ENCODE results near the gene NOX3.

The NOX3 gene

DNA sequence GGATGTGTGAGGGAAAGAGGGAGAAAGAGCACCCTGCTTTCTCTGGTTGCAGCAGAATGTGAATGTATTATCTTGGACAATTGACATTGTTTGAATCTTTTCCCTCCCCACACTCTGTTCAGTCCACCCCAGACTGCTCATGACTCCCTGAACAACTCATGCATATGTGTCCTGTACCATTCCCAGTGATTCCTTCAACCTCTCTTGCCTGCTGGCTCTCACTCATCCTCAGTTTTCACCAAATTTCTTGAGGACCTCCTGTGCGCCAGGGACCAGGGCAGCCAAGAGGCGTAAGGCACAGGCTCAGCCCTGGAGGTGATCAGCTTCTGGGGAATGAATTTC, 5.4 kb downstream of the NOX3 start:
- TF ChIP-seq, protein P1, sequence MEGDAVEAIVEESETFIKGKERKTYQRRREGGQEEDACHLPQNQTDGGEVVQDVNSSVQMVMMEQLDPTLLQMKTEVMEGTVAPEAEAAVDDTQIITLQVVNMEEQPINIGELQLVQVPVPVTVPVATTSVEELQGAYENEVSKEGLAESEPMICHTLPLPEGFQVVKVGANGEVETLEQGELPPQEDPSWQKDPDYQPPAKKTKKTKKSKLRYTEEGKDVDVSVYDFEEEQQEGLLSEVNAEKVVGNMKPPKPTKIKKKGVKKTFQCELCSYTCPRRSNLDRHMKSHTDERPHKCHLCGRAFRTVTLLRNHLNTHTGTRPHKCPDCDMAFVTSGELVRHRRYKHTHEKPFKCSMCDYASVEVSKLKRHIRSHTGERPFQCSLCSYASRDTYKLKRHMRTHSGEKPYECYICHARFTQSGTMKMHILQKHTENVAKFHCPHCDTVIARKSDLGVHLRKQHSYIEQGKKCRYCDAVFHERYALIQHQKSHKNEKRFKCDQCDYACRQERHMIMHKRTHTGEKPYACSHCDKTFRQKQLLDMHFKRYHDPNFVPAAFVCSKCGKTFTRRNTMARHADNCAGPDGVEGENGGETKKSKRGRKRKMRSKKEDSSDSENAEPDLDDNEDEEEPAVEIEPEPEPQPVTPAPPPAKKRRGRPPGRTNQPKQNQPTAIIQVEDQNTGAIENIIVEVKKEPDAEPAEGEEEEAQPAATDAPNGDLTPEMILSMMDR (IDR thresholded peaks at IDR 0.05; ENCODE audit: extremely low read depth, insufficient read depth, missing control alignments) = no peak
- in situ Hi-C loops (cut with MboI; ENCODE audit: low pct_unique_long_range_greater_than_20kb, low sequenced_read_pairs, unreplicated experiment) = no loop called here
- DNase-seq (ENCODE audit: low spot score) = no peak

DNA sequence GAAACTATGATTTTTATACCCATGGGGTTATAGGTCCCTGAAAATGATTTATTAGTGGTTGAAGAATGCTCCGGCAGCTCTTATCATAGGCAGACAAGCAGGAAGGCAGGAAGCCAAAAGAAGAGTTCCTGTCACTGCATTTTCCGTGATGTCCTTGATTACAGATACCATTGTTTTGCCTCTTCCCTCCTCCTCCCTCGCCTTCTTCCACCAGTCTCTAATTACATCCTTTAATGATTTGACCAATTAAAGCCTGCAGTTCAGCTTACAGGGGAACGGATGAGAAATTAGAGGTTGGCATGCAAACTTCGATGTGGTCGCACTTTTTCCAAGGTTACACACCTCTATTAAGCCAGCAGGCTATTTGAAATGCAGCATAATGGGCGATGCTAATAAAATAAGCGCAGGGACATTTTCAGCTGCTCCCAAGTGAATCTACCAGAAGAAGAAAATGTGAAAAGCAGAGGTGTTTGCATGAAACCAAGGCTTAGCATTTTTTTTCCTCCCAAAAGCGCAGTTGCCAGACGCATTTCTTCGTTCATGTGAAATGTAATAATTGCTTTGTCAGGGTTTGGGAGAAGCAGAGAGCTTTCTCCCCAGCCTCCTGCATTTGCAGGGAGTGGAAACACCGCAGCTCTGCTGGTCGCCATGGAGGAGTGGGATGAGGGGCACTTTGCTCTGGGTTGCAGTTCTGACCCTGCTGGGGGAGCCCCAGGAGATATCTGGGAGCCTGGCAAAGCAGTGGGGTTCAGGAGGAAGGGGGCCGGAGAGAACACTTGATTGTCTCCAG, 6.0 kb downstream of the NOX3 start:
- TF ChIP-seq, protein P1 (IDR thresholded peaks at IDR 0.05; ENCODE audit: extremely low read depth, insufficient read depth, missing control alignments) = no peak
- no peak for DNase-seq (ENCODE audit: low spot score)
- in situ Hi-C loops (cut with MboI; ENCODE audit: low pct_unique_long_range_greater_than_20kb, low sequenced_read_pairs, unreplicated experiment) = no loop called here

DNA sequence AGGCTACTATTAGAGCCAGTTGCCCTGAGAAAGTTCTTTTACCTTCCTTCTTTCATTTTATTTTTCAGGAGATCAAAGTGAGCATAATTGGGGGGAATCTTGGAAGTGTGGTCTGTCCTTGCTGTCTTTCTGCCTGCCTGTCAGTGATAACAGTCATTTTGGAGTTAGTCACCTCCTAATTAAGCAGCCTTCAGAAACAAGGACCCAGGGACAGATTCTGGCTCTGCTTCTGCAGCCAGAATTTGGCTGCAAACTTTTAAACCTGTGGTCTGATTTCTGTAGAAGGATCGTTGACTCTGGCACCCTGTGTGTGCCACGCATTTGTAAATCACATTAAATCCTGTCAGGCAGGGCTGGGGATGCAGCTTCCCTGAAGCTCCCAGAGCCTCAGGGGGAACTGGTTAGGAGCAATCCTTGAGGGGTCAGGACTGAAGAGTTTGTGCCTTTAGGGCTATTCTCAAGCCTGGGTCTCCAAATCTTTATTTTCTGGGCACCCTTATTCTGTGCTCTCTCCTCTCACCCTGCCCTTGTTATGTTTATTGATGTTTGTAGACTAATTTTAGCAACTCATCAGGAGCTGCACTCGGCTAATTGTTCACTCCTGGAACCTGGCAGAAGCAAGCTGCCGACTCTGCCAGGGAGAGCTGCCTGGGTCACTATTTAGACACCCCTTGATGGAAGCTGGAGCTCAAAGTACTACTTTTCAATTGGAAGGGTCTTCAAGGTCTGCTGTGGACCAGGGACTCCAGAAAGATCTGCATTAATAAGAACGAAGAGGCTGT, 6.8 kb downstream of the NOX3 start:
- TF ChIP-seq, protein P1 (IDR thresholded peaks at IDR 0.05; ENCODE audit: extremely low read depth, insufficient read depth, missing control alignments) = no peak
- in situ Hi-C loops (cut with MboI; ENCODE audit: low pct_unique_long_range_greater_than_20kb, low sequenced_read_pairs, unreplicated experiment) = no loop called here
- DNase-seq (ENCODE audit: low spot score) = no peak

DNA sequence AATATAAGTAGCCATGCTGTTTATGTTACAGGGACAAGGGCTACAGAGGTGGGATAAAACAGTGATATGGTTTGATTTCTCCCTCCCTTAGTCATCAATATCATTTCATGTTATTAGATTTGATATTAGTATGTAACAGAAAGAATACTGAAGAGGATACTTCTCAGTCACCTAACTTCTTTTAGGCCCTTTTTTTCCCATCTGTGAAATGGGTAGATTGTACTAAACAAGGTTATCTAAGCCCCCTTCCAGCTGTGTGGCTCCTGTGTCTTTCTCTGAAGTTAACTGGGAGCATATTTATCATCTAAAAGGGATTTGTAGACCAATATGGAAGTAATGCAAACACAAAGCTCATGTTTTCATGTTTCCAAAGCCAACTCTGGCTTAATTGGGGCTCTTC, 7.7 kb downstream of the NOX3 start:
- in situ Hi-C loops (cut with MboI; ENCODE audit: low pct_unique_long_range_greater_than_20kb, low sequenced_read_pairs, unreplicated experiment) = no loop called here
- DNase-seq (ENCODE audit: low spot score) = no peak
- TF ChIP-seq, protein P1 (IDR thresholded peaks at IDR 0.05; ENCODE audit: extremely low read depth, insufficient read depth, missing control alignments) = no peak

DNA sequence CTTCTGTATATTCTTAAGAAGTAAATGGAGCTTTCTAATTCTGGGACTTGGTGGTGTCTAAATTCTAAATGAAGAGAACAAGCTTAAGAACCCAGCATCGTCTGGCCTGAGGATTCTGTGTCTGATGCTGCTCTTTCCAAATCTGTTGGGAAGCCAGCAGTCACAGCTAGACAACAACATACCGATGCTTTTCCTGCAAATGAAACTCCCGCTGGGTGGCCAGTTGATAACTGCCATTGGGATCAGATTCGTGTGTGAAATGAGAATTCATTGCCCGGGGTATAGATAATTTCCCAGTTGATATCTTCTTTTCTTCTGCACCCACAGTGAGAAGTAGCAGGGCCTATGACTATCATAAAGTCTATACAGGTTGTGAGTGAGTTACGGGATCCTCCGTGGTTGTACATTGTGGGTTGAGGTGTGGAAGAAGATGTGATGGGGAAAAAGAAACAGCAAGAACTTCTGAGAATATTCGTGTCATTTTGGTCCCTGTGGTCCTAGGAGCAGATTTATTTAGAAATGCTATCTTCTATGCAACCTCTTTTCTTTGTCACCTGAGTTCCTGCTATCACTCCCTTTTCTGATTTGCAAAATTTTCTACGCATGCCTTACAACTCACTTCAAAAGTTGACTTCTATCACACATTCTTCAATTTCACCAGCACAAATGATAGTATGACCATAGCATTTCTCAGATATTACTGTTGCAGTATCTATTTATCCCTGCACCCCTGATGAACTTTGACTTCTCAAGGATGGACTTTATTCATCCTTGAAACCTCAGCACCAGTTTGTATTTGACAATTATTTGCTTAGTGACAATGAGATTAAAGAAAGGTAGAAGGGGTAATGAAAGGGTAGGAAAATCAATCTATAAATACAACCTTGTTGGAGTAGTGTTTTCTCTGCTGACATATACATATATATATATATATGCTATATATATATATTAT, 10.4 kb downstream of the NOX3 start:
- in situ Hi-C loops (cut with MboI; ENCODE audit: low pct_unique_long_range_greater_than_20kb, low sequenced_read_pairs, unreplicated experiment) = no loop called here
- no peak for DNase-seq (ENCODE audit: low spot score)
- TF ChIP-seq, protein P1 (IDR thresholded peaks at IDR 0.05; ENCODE audit: extremely low read depth, insufficient read depth, missing control alignments) = no peak
